Measurements from ENCODE around the gene RNASEH2B. TPM values are rescaled to one million over a fixed set of nuclear protein-coding genes. Genes with fewer than 3 reads are reported as not detected.

RNASEH2B gene
- polyA plus RNA-seq, 4 donors = 19.7 to 43.1 (median 33.8) TPM

DNA sequence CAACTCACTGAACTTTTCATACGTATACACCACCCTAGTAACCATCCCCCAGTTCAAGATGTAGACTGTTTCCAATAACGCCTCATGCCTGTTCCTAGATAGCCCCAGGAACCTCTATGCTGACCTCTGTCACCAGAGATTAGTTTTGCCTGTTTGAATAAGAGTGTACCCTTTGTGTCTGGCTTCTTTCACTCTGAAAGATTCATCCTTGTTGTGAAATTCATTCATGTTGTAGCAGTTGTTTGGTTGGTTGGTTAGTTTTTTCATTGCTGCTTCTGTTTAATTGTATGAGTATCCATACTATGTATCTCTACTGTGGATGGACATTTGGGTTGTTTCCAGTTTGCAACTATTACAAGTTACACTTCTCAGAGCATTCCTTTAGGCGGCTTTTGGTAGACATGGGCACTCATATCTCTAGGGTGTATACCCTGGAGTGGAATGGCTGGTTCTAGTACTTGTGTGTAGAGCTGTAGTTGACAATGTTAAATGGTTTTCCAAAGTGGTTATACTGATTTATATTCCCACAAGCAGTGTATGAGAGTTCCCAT, 1.6 kb downstream of the RNASEH2B start:
- Histone ChIP-seq H3K36me3 (ENCODE audit: control insufficient read depth in 3 of 3, insufficient read depth in 2 of 3, low read depth in 1 of 3, low read length in 3 of 3) (no peaks in the 10 kb centered on the region), H3K4me1 (ENCODE audit: control insufficient read depth in 3 of 3, insufficient read depth in 2 of 3, low read depth in 1 of 3, low read length in 2 of 3) (peaks cover 0 to 17% (median 14%) of the 10 kb centered on the region in 3 donors), H3K27ac (ENCODE audit: low read depth in 1 of 3, low read length in 2 of 3) (peak overlapping the region; percentile 11 to 89 (median 68)), H3K4me3 (ENCODE audit: low read depth in 1 of 3, low read length in 3 of 3) (peak overlapping the region in 2 of 3 donors; percentile 11 to 74), H3K9me3 (ENCODE audit: control insufficient read depth in 2 of 2, insufficient read depth in 1 of 2, low read depth in 1 of 2, low read length in 1 of 2) (no peaks in the 10 kb centered on the region), H3K27me3 (ENCODE audit: control insufficient read depth in 3 of 3, insufficient read depth in 3 of 3, low read length in 3 of 3) (no peaks in the 10 kb centered on the region)
- DNase-seq (peak; percentile 24 to 37), FAIRE-seq (no peak)
- 21 to 31% (median 25%) methylated on average over 3 of the region's 3 CpGs for WGBS, 3 donors

DNA sequence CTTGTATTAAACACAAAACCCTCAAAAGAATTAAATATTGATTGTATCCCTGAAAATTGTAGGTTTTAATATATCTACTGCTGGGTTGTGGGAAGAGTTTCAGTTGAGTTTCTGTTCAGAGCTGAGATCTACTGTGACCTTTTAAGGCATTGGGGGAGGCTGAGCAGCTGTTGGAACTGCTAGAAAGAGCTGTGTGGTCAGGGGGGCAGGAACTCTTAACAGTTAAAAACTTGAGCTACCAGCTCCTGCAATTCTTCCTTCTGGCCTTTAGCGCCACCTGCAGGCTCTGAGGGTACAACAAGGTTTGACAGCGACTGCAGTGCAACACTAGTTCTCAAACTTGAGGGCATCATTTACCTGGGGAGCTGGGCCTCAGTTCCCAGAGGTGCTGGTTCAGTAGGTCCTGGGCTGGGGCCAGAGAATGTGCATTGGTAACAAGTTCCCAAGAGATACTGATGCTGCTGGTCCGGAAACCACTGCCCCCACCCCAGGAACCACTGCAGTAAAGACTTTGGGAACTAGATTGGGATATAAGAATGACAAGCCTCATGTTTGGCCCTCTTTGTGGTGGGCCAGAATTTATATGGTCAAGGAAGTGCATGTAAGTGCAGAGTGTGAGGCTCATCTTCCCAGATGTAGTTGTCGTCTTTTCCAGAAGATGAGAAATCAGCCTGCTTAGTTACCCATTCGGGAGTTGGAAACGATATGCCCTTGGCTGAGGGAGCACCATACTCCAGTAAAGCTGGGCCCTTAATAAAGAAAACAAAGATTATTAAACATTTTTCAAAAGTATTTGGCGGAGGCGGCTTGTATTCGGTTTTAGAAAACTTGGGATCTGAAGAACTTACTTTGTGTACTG, 2.6 kb downstream of the RNASEH2B start:
- FAIRE-seq = no peak
- Histone ChIP-seq H3K36me3 (ENCODE audit: control insufficient read depth in 3 of 3, insufficient read depth in 2 of 3, low read depth in 1 of 3, low read length in 3 of 3) (no peaks in the 10 kb centered on the region), H3K9me3 (ENCODE audit: control insufficient read depth in 2 of 2, insufficient read depth in 1 of 2, low read depth in 1 of 2, low read length in 1 of 2) (no peaks in the 10 kb centered on the region), H3K27me3 (ENCODE audit: control insufficient read depth in 3 of 3, insufficient read depth in 3 of 3, low read length in 3 of 3) (no peaks in the 10 kb centered on the region), H3K4me3 (ENCODE audit: low read depth in 1 of 3, low read length in 3 of 3) (no peak overlapping the region), H3K4me1 (ENCODE audit: control insufficient read depth in 3 of 3, insufficient read depth in 2 of 3, low read depth in 1 of 3, low read length in 2 of 3) (peaks cover 0 to 22% (median 17%) of the 10 kb centered on the region in 3 donors), H3K27ac (ENCODE audit: low read depth in 1 of 3, low read length in 2 of 3) (peak overlapping the region in 2 of 3 donors; percentile 5 to 89)
- WGBS, 3 donors = 53 to 65% (median 60%) methylated on average over 9 of the region's 9 CpGs
- DNase-seq = peak; percentile 89

DNA sequence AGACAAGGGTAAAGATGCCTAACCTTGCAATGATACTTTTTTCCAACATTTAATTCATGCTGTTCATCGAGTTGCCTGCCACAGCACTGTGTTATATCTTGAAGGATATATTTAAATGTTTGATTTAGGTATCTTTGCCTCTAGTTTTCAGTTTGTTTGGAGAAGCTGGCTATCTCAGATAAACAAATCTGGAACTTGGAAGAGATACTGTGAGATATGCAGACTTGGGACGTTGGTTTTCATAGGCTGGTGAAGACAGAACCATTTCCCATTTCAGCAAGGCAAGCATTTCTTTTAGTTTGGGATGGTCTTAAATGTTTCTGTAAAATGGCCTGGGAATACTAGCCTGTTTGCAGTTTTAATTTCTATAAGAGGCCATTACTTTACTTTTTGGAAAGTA, 3.3 kb downstream of the RNASEH2B start:
- Histone ChIP-seq H3K27ac (ENCODE audit: low read depth in 1 of 3, low read length in 2 of 3) (no peak overlapping the region), H3K4me3 (ENCODE audit: low read depth in 1 of 3, low read length in 3 of 3) (no peak overlapping the region), H3K36me3 (ENCODE audit: control insufficient read depth in 3 of 3, insufficient read depth in 2 of 3, low read depth in 1 of 3, low read length in 3 of 3) (no peaks in the 10 kb centered on the region), H3K4me1 (ENCODE audit: control insufficient read depth in 3 of 3, insufficient read depth in 2 of 3, low read depth in 1 of 3, low read length in 2 of 3) (peaks cover 0 to 22% (median 17%) of the 10 kb centered on the region in 3 donors), H3K27me3 (ENCODE audit: control insufficient read depth in 3 of 3, insufficient read depth in 3 of 3, low read length in 3 of 3) (no peaks in the 10 kb centered on the region), H3K9me3 (ENCODE audit: control insufficient read depth in 2 of 2, insufficient read depth in 1 of 2, low read depth in 1 of 2, low read length in 1 of 2) (no peaks in the 10 kb centered on the region)
- DNase-seq (no peak), FAIRE-seq (no peak)
- WGBS, 3 donors = 28 to 54% (median 38%) methylated on average over 2 of the region's 2 CpGs

DNA sequence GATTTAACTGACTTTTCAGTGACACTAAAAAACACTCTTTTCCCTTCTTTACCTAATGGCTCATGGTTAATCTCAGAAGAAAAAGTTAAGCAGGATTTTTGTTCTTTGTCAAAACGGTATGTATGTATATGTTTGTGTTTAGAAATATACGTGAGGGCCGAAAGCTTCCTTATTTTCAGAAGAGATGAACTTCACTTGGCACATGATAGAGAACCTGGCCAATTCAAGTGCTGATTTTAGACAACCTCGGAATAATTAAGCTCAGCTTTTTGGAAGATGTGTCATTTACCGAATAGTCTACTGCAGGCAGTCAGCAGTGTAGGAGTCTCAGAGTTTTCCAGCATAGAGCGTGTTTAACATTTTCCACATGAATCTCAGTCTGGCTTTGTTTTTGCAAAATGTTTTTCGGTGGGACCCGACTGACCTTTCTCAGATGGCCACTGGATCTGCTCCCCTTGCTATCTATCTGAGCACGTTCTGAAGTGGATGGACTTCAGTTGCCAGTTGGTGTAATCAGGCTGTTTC, 4.6 kb downstream of the RNASEH2B start:
- DNase-seq (no peak), FAIRE-seq (no peak)
- H3K36me3 ChIP-seq (ENCODE audit: control insufficient read depth in 3 of 3, insufficient read depth in 2 of 3, low read depth in 1 of 3, low read length in 3 of 3) = no peaks in the 10 kb centered on the region
- peaks cover 0 to 22% (median 17%) of the 10 kb centered on the region in 3 donors for H3K4me1 ChIP-seq (ENCODE audit: control insufficient read depth in 3 of 3, insufficient read depth in 2 of 3, low read depth in 1 of 3, low read length in 2 of 3)
- H3K4me3 ChIP-seq (ENCODE audit: low read depth in 1 of 3, low read length in 3 of 3) = no peak overlapping the region
- no peak overlapping the region for H3K27ac ChIP-seq (ENCODE audit: low read depth in 1 of 3, low read length in 2 of 3)
- no peaks in the 10 kb centered on the region for H3K9me3 ChIP-seq (ENCODE audit: control insufficient read depth in 2 of 2, insufficient read depth in 1 of 2, low read depth in 1 of 2, low read length in 1 of 2)
- WGBS, 3 donors = 59 to 84% (median 74%) methylated on average over 9 of the region's 9 CpGs
- H3K27me3 ChIP-seq (ENCODE audit: control insufficient read depth in 3 of 3, insufficient read depth in 3 of 3, low read length in 3 of 3) = no peaks in the 10 kb centered on the region

DNA sequence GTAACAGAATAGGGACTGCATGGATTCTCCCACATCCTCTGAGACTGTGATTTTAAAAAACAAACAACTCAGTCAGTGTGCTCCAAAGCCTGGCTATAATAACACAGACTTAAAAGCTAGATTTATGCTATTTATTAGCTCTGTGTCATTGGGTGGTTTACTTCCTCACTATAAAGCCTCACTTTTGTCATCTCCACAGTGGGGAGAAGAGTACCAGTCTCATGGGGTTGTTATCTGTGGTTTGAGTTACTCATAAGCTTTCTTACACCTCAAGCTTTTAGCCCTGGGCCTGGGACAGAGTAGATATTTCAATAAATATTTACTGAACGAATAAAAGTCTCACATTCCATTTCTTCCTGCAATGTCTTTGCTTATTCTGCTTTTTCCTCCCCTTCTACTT, 5.3 kb downstream of the RNASEH2B start:
- WGBS, 3 donors = 43 to 74% (median 53%) methylated on average over 1 of the region's 1 CpG
- no peaks in the 10 kb centered on the region for H3K27me3 ChIP-seq (ENCODE audit: control insufficient read depth in 3 of 3, insufficient read depth in 3 of 3, low read length in 3 of 3)
- H3K4me1 ChIP-seq (ENCODE audit: control insufficient read depth in 3 of 3, insufficient read depth in 2 of 3, low read depth in 1 of 3, low read length in 2 of 3) = peaks cover 0 to 22% (median 17%) of the 10 kb centered on the region in 3 donors
- no peak for DNase-seq
- no peaks in the 10 kb centered on the region for H3K36me3 ChIP-seq (ENCODE audit: control insufficient read depth in 3 of 3, insufficient read depth in 2 of 3, low read depth in 1 of 3, low read length in 3 of 3)
- H3K9me3 ChIP-seq (ENCODE audit: control insufficient read depth in 2 of 2, insufficient read depth in 1 of 2, low read depth in 1 of 2, low read length in 1 of 2) = no peaks in the 10 kb centered on the region
- no peak for FAIRE-seq
- peak overlapping the region in 1 of 3 donors; percentile 58 for H3K27ac ChIP-seq (ENCODE audit: low read depth in 1 of 3, low read length in 2 of 3)
- no peak overlapping the region for H3K4me3 ChIP-seq (ENCODE audit: low read depth in 1 of 3, low read length in 3 of 3)

DNA sequence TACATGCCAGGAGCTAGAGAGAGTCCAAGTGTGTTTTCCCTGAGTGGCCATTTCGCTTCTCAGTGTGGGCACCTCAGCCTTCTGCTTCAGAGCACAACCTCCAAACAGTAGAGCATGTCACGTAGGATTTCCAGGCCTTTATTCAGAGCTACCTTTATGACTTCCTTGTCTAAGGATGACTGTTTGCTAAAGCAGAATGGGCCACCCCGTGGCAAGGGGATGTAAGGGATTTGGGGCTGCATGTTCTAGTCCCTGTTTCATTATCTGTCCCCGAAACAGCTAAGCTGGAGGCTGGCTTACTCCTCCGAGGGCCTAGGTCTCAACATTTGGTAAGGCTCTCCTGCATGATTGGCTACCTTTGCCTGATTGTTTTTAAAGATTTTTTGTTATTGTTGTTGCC, 6.0 kb downstream of the RNASEH2B start:
- H3K27ac ChIP-seq (ENCODE audit: low read depth in 1 of 3, low read length in 2 of 3) = peak overlapping the region in 1 of 3 donors; percentile 70

DNA sequence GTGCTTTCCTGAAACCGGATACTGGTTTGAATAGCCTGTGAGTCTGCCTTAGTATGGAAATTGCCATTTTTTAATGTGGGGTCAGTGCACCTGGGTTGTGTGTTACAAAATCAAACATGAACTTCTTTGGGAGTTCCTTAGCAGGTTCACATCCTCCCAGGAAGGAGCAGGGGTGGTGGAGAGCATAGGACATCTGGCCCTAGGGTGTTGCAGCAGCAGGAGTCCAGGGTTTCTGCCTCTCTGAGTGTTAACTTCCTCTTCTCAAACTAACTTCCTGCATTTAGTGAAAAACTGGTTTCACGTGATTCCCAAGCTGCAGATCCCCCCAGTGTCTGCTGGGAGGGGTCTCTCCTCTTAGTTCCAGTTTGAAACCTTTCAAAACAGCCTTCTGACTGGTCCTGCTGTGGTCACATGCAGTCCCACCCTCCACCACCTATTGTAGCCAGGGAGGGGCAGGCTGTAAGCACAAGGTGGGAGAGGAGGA, 7.2 kb downstream of the RNASEH2B start:
- H3K4me1 ChIP-seq (ENCODE audit: control insufficient read depth in 3 of 3, insufficient read depth in 2 of 3, low read depth in 1 of 3, low read length in 2 of 3) = peaks cover 0 to 22% (median 3%) of the 10 kb centered on the region in 3 donors
- peak in 1 of 2 donors; percentile 19 for DNase-seq
- 34 to 49% (median 42%) methylated on average over 2 of the region's 2 CpGs for WGBS, 3 donors
- H3K27ac ChIP-seq (ENCODE audit: low read depth in 1 of 3, low read length in 2 of 3) = peak overlapping the region in 1 of 3 donors; percentile 62
- no peak for FAIRE-seq
- H3K27me3 ChIP-seq (ENCODE audit: control insufficient read depth in 3 of 3, insufficient read depth in 3 of 3, low read length in 3 of 3) = no peaks in the 10 kb centered on the region
- peaks cover 0 to 6% of the 10 kb centered on the region in 2 donors for H3K9me3 ChIP-seq (ENCODE audit: control insufficient read depth in 2 of 2, insufficient read depth in 1 of 2, low read depth in 1 of 2, low read length in 1 of 2)
- no peak overlapping the region for H3K4me3 ChIP-seq (ENCODE audit: low read depth in 1 of 3, low read length in 3 of 3)
- no peaks in the 10 kb centered on the region for H3K36me3 ChIP-seq (ENCODE audit: control insufficient read depth in 3 of 3, insufficient read depth in 2 of 3, low read depth in 1 of 3, low read length in 3 of 3)

More for the DNA sequence above, 6.0 kb downstream of the RNASEH2B start:
- WGBS, 3 donors = 73 to 84% (median 74%) methylated on average over 5 of the region's 5 CpGs
- FAIRE-seq (no peak), DNase-seq (no peak)
- Histone ChIP-seq H3K27me3 (ENCODE audit: control insufficient read depth in 3 of 3, insufficient read depth in 3 of 3, low read length in 3 of 3) (no peaks in the 10 kb centered on the region), H3K4me1 (ENCODE audit: control insufficient read depth in 3 of 3, insufficient read depth in 2 of 3, low read depth in 1 of 3, low read length in 2 of 3) (peaks cover 0 to 22% (median 14%) of the 10 kb centered on the region in 3 donors), H3K9me3 (ENCODE audit: control insufficient read depth in 2 of 2, insufficient read depth in 1 of 2, low read depth in 1 of 2, low read length in 1 of 2) (no peaks in the 10 kb centered on the region), H3K36me3 (ENCODE audit: control insufficient read depth in 3 of 3, insufficient read depth in 2 of 3, low read depth in 1 of 3, low read length in 3 of 3) (no peaks in the 10 kb centered on the region), H3K4me3 (ENCODE audit: low read depth in 1 of 3, low read length in 3 of 3) (no peak overlapping the region)

DNA sequence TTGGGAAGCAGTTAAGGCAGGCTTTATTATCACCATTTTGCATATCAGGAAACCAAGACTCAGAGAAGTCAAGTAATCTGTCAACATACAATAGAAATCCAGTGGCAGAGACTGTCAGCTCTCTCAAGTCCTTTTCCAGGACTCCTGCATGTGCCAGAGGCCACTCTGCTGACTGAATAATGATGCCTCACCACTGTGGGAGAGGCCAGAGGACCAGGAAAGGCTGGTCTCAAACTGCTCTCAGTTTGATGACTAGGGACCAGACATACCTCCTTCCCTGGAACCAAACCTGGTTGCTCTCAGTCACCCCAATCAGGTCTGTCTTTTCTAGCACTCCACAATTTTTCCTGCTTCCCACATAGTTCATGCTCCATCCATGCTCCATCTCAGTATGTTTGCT, 8.0 kb downstream of the RNASEH2B start:
- DNase-seq (no peak), FAIRE-seq (no peak)
- no peaks in the 10 kb centered on the region for H3K27me3 ChIP-seq (ENCODE audit: control insufficient read depth in 3 of 3, insufficient read depth in 3 of 3, low read length in 3 of 3)
- no peak overlapping the region for H3K4me3 ChIP-seq (ENCODE audit: low read depth in 1 of 3, low read length in 3 of 3)
- peaks cover 2 to 15% of the 10 kb centered on the region in 2 donors for H3K9me3 ChIP-seq (ENCODE audit: control insufficient read depth in 2 of 2, insufficient read depth in 1 of 2, low read depth in 1 of 2, low read length in 1 of 2)
- peaks cover 0 to 17% (median 0%) of the 10 kb centered on the region in 3 donors for H3K4me1 ChIP-seq (ENCODE audit: control insufficient read depth in 3 of 3, insufficient read depth in 2 of 3, low read depth in 1 of 3, low read length in 2 of 3)
- peaks cover 0 to 2% (median 0%) of the 10 kb centered on the region in 3 donors for H3K36me3 ChIP-seq (ENCODE audit: control insufficient read depth in 3 of 3, insufficient read depth in 2 of 3, low read depth in 1 of 3, low read length in 3 of 3)
- H3K27ac ChIP-seq (ENCODE audit: low read depth in 1 of 3, low read length in 2 of 3) = no peak overlapping the region
